Aorta (tissue), 5 donors: Measurements from ENCODE around the gene SMIM24. TPM values are rescaled to one million over a fixed set of nuclear protein-coding genes. Genes with fewer than 3 reads are reported as not detected.
"Not testable (repeated sequence)": the region's sequence is repeated elsewhere in the genome, so short reads cannot be mapped to it uniquely, and the experiment has no call there.

ENCODE experiments used
- ATAC-seq: fragments of 200-7000 bp; cut with Tn5 transposase; one replicate; pipeline ENCODE4 v1.9.1; 2022; ENCODE audit warnings: moderate library complexity; ENCODE audit not compliant: low FRiP score
- DNase-seq, 2 donors: peaks; one replicate each; pipeline ENCODE4 v3.0.0-alpha.2; 2020
- H3K27ac ChIP-seq, 2 donors: one replicate each; pipeline ENCODE4 v1.5.1; 2013; ENCODE audit warnings: low read length in 2 of 2, mild to moderate bottlenecking in 2 of 2, moderate library complexity in 2 of 2, control low read depth in 1 of 2, inconsistent platforms in 1 of 2, low read depth in 1 of 2
- H3K27me3 ChIP-seq, 2 donors: one replicate each; pipeline ENCODE4 v1.6.1; 2013; ENCODE audit warnings: control low read depth in 1 of 2, low read length in 1 of 2, mild to moderate bottlenecking in 1 of 2, moderate library complexity in 1 of 2; ENCODE audit not compliant: insufficient read depth in 2 of 2, control insufficient read depth in 1 of 2
- H3K36me3 ChIP-seq, 2 donors: one replicate each; pipeline ENCODE4 v1.6.1; 2013; ENCODE audit warnings: control low read depth in 1 of 2, low read length in 1 of 2, mild to moderate bottlenecking in 1 of 2; ENCODE audit not compliant: insufficient read depth in 2 of 2, control insufficient read depth in 1 of 2
- H3K4me1 ChIP-seq, 2 donors: one replicate each; pipeline ENCODE4 v1.6.1; 2013; ENCODE audit warnings: low read length in 2 of 2, control low read depth in 1 of 2, mild to moderate bottlenecking in 1 of 2, moderate library complexity in 1 of 2; ENCODE audit not compliant: insufficient read depth in 2 of 2, control insufficient read depth in 1 of 2
- H3K4me3 ChIP-seq, 2 donors: one replicate each; pipeline ENCODE4 v1.5.1; 2013; ENCODE audit warnings: low read length in 2 of 2, control low read depth in 1 of 2, mild to moderate bottlenecking in 1 of 2
- H3K9me3 ChIP-seq: one replicate; pipeline ENCODE4 v1.6.1; 2013; ENCODE audit warnings: mild to moderate bottlenecking, low read length; ENCODE audit not compliant: control insufficient read depth
- WGBS, 2 donors: extraction: QIAGEN DNeasy Blood & Tissue Kit; methylation state at CpG; one replicate each; pipeline ENCODE4 v1.1.7; 2013; 5-methylcytosine and 5-hydroxymethylcytosine counted together
- intact Hi-C, 2 donors: fragments of 100-400 bp; cut with DNase I; formaldehyde crosslinking; loops; one replicate each; pipeline versions ENCODE4 v1.14.2 to v1.15.0; 2022
- polyA plus RNA-seq, 2 donors: library from polyadenylated mRNA; stranded (reverse); fragments of 200-250 nt; gene quantifications; one replicate each; pipeline ENCODE4 v1.2.3, GENCODE V29; 2013
- total RNA-seq, 2 donors: library from RNA; stranded (reverse); fragmentation: NEBNext Ultra II Directional; extraction: Animal tissue kit (Norgen Biotek cat#: 25700); gene quantifications; one replicate each; pipeline ENCODE4 v1.2.1, GENCODE V29; 2021
- donor health status: healthy with polysubstance abuse.
- donor health status: Bipolar disorder and iron deficiency.
- donor health status: DM: no; HTN: no; CAD: no.
- donor health status: DM: no; HTN: no; CAD: no.
- donor health status: DM: yes; HTN: yes; CAD: no.

SMIM24 gene
- total and polyA plus RNA-seq, 4 donors = 0.67 to 62.6 TPM; not detected in 2

DNA sequence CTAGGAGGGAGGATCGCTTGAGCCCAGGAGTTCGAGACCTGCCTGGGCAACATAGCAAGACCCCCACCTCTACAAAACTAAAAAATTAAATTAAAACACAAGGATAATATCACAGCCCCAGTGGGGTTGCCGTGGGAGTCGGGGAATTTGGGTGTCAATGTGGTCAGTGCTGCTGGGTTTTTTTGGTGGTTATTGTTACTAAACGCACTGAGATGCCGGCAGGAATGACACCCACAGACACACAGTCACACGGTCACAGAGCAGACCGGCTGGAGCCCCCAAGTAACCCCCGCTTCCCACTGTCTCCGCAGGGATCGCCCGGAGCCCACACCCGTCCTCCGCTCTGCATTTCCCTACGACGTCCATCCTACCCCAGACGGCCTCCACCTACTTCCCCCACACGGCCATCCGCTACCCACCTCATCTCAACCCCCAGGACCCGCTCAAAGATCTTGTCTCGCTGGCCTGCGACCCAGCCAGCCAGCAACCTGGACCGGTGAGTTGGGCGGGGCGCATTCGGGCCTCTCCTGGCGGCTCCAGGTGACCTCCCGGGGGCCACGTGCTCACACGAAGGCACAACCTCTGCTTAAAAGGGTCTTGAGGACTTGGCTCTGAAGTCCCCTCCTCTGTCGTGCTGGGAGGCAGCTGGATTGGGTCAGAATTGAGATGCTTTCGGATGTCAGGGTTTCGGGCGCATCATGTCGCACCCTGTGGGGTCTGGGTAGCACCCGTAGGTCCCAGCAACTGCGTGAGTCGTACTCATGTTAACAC, 28.0 kb downstream of the SMIM24 start:
- intact Hi-C loops = no loop called here
- Histone ChIP-seq H3K36me3 (peaks cover 0 to 1% of the 10 kb centered on the region in 2 donors), H3K4me1 (no peaks in the 10 kb centered on the region), H3K9me3 (no peaks in the 10 kb centered on the region), H3K4me3 (no peak overlapping the region), H3K27me3 (no peaks in the 10 kb centered on the region), H3K27ac (no peak overlapping the region)
- WGBS, 2 donors = 88 to 90% methylated on average over 38 of the region's 38 CpGs
- DNase-seq (peak in 1 of 2 donors; percentile 71), ATAC-seq (no peak)

- 43 to 44% methylated on average over 10 of the region's 10 CpGs for WGBS, 2 donors
- no peak for DNase-seq
- Histone ChIP-seq H3K4me1 (no peaks in the 10 kb centered on the region), H3K4me3 (no peak overlapping the region), H3K36me3 (peaks cover 0 to 1% of the 10 kb centered on the region in 2 donors), H3K27ac (peak overlapping the region; percentile 29 to 33), H3K27me3 (no peaks in the 10 kb centered on the region), H3K9me3 (no peaks in the 10 kb centered on the region)
- no peak for ATAC-seq
- intact Hi-C loops = loop anchor here in 1 of 2 donors (1.0 kb wide), 1 partner anchor 8 kb away; no protein-coding TSS in a partner anchor
Measured at GRCh38 chr19:3451451-3451866, 28.9 kb downstream of the SMIM24 start.

DNA sequence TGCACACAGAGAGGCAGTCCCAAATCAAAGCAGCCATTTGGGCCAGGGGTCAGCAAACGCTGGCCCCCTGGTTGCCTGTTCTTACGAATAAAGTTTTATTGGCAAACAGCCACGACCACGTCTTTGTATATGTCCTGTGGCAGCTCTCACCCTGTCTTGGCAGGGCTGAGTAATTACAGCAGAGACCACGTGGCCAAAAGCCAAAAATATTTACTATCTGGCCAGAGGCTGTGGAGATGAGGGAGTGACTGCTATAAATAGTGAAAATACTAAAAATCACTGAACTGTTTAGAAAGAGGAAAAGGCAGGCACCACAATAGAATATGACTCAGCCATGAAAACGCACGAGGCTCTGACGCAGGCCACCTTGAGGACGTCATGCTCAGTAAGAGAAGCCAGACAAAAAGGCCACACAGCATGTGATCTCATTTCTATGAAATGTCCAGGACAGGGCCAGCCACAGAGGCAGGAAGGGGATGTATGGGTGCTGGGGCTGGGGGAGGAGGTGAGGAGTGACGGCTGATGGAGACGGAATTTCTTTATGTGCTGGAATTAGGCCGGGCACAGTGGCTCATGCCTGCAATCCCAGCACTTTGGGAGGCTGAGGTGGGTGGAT, 29.4 kb downstream of the SMIM24 start:
- Histone ChIP-seq H3K27ac (peak overlapping the region in 1 of 2 donors; percentile 50), H3K4me1 (no peaks in the 10 kb centered on the region), H3K9me3 (no peaks in the 10 kb centered on the region), H3K27me3 (no peaks in the 10 kb centered on the region), H3K36me3 (peaks cover 0 to 1% of the 10 kb centered on the region in 2 donors), H3K4me3 (no peak overlapping the region)
- 3 to 5% methylated on average over 12 of the region's 12 CpGs for WGBS, 2 donors
- intact Hi-C loops = loop anchor here in 1 of 2 donors (1.0 kb wide), 1 partner anchor 8 kb away; no protein-coding TSS in a partner anchor
- peak; percentile 92 for ATAC-seq
- peak; percentile 93 to 94 for DNase-seq

DNA sequence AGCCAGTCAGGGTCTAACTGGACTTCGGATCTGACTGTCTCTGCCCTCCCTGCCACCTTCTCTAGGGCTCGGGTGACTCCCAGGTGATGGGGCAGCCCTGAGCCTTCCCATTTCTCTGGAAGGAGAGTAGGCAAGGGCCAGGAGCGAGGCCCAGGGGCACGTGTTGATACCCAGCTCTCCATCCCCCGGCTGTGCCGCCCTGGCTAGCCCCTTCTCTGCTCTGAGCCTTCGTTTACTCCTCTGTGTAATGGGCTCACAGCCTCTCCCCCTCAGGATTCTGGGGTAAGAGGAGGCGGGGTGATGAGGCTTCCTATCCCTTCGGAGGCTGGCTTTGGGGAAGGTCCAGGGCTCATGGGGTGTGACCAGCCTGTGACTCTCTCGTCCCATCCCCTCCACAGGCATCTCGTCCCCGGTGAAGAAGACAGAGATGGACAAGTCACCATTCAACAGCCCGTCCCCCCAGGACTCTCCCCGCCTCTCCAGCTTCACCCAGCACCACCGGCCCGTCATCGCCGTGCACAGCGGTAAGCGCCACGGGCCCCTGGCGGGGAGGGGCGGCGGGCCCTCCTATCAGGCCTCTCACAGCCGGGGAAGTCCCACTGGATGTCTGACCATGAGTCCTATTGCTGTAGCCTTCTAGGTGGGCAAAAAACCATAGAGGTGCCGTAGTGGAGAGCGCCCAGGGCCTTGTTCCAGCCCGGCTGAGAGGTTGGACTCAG, 31.6 kb downstream of the SMIM24 start:
- Histone ChIP-seq H3K36me3 (peaks cover 0 to 5% of the 10 kb centered on the region in 2 donors), H3K27ac (no peak overlapping the region), H3K4me1 (no peaks in the 10 kb centered on the region), H3K9me3 (no peaks in the 10 kb centered on the region), H3K4me3 (no peak overlapping the region), H3K27me3 (no peaks in the 10 kb centered on the region)
- DNase-seq (peak in 1 of 2 donors; percentile 70), ATAC-seq (no peak)
- intact Hi-C loops = no loop called here
- WGBS, 2 donors = 88 to 91% methylated on average over 28 of the region's 28 CpGs

GRCh38 chr19:3446657-3447056, 33.7 kb downstream of the SMIM24 start:
- H3K36me3 ChIP-seq, H3K27me3 ChIP-seq, DNase-seq, intact Hi-C loops, H3K4me1 ChIP-seq, H3K9me3 ChIP-seq, H3K4me3 ChIP-seq, H3K27ac ChIP-seq, ATAC-seq: not testable (repeated sequence)
- WGBS, 2 donors = 91 to 97% methylated on average over 4 of the region's 4 CpGs

DNA sequence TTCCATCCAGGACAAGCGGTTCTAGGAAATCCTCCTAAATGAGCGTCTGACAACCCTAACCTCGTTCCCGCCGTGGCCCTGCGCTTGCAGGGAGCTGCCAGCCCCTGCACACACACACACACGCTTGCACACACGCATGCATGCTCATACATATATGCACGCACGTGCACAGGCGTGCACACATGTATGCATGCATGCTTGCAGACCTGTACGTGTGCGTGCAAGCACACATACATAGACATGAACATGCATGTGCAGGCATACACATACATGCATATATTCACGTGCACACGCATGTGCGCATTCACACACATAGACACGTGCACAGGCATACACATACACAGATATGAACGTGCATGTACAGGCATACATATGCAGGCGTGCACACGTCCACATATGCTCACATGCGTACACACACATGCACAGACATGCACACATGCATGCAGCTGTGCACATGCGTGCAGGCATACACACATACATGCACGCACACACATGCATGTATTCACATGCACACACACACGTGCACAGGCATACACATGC, 35.6 kb downstream of the SMIM24 start:
- 50 to 51% methylated on average over 24 of the region's 24 CpGs for WGBS, 2 donors
- DNase-seq (no peak), ATAC-seq (no peak)
- Histone ChIP-seq H3K4me1 (no peaks in the 10 kb centered on the region), H3K36me3 (peaks cover 0 to 5% of the 10 kb centered on the region in 2 donors), H3K27me3 (no peaks in the 10 kb centered on the region), H3K4me3 (no peak overlapping the region), H3K9me3 (no peaks in the 10 kb centered on the region), H3K27ac (no peak overlapping the region)
- intact Hi-C loops = no loop called here

DNA sequence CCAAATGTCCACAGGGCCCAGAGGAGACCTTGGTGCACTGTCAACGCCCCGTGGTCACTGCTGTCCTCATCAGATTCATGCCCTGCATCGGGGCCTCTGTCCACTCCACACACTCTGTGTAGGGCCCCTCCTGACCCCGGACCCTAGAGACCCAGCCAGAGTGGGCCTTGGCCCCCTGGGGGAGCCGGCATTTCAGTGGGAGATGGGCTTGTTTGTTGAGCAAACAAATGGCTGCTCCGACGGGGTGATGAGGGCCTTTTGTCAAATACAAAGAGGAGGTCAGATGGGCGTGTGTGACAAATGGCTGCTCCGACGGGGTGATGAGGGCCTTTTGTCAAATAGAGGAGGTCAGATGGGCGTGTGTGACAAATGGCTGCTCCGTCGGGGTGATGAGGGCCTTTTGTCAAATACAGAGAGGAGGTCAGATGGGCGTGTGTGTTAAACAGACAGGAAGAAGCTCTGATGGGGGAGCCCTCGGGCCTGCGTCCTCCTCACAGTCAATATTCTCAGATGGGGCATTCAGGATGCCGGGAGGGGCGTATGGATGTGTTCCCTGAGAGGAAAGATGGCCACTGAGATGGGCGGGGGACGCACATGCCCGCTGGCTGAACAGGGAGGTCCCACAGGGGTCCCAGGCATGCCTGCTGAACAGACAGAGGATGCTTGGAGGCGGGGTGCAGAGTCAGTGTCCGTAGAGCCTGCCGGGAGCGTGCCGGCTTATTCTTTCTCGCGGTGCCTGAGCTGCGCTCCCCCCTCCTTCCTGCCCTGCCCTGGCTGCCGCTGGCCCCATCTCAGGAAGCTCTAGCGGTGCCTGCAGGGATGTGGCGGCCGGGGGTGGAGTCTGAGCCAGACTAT, 36.3 kb downstream of the SMIM24 start:
- intact Hi-C loops = no loop called here
- no peaks in the 10 kb centered on the region for H3K4me1 ChIP-seq
- peaks cover 0 to 5% of the 10 kb centered on the region in 2 donors for H3K36me3 ChIP-seq
- H3K9me3 ChIP-seq = no peaks in the 10 kb centered on the region
- H3K27me3 ChIP-seq = no peaks in the 10 kb centered on the region
- H3K27ac ChIP-seq = no peak overlapping the region
- WGBS, 2 donors = 28% methylated on average over 33 of the region's 33 CpGs
- ATAC-seq = peak; percentile 74
- H3K4me3 ChIP-seq = no peak overlapping the region
- DNase-seq = peak; percentile 70 to 81
